HG03097 (cell line): ENCODE data around the gene AOC3.
"Not testable (repeated sequence)": the region's sequence is repeated elsewhere in the genome, so short reads cannot be mapped to it uniquely, and the experiment has no call there.

Experiments used
- ATAC-seq: cut with Tn5 transposase; IDR thresholded peaks from one replicate; pipeline ENCODE4 v1.9.1; 2021; ENCODE audit not compliant: unreplicated experiment, low FRiP score

Gene AOC3

GRCh38 chr17:42844271-42844670 is 6.7 kb upstream of the AOC3 start, which contains the start of gene AOC2:
TSS of gene AOC2 (plus strand) at chr17:42844580. CDS start at chr17:42844627, 47 bp downstream.
- no peak for ATAC-seq

- no peak for ATAC-seq
These were observed 6.0 kb upstream of the AOC3 start for GRCh38 chr17:42844761-42845555.

- ATAC-seq: no peak
These were observed 5.5 kb upstream of the AOC3 start for GRCh38 chr17:42845556-42845917.

- ATAC-seq: no peak
These were observed 4.9 kb upstream of the AOC3 start for GRCh38 chr17:42845918-42846593.

- no peak for ATAC-seq
These were observed 4.3 kb upstream of the AOC3 start for GRCh38 chr17:42846594-42847280.

GRCh38 chr17:42848093-42848492 is 2.9 kb upstream of the AOC3 start:
- ATAC-seq: no peak

GRCh38 chr17:42849031-42849430 is 2.0 kb upstream of the AOC3 start:
- no peak for ATAC-seq

GRCh38 chr17:42849451-42850181 is 1.4 kb upstream of the AOC3 start:
- ATAC-seq: no peak

GRCh38 chr17:42851371-42852240 is 607 bp downstream of the AOC3 start:
- not testable (repeated sequence) for ATAC-seq

- ATAC-seq: no peak
These were observed 1.4 kb downstream of the AOC3 start for GRCh38 chr17:42852351-42852750.

GRCh38 chr17:42853004-42853403 is 2.0 kb downstream of the AOC3 start:
- no peak for ATAC-seq

- ATAC-seq: no peak
These were observed 2.6 kb downstream of the AOC3 start for GRCh38 chr17:42853597-42853967.

GRCh38 chr17:42853968-42854790 is 3.2 kb downstream of the AOC3 start:
- no peak for ATAC-seq

GRCh38 chr17:42855048-42855596 is 4.1 kb downstream of the AOC3 start:
- no peak for ATAC-seq

- not testable (repeated sequence) for ATAC-seq
These were observed 5.1 kb downstream of the AOC3 start for GRCh38 chr17:42856093-42856492.

GRCh38 chr17:42856516-42856915 is 5.5 kb downstream of the AOC3 start:
- not testable (repeated sequence) for ATAC-seq

GRCh38 chr17:42857389-42857788 is 6.4 kb downstream of the AOC3 start:
- ATAC-seq: no peak

GRCh38 chr17:42865638-42866094 is 14.7 kb downstream of the AOC3 start:
- no peak for ATAC-seq

GRCh38 chr17:42866216-42866615 is 15.2 kb downstream of the AOC3 start:
- ATAC-seq: no peak
